Ishikawa (cell line): ENCODE data around the gene ELMO3.

Source experiments
- CREB1 ChIP-seq: IDR thresholded peaks from 2 replicates; pipeline ENCODE4 v1.6.1; 2012; ENCODE audit warnings: low read depth
- EGR1 ChIP-seq: IDR thresholded peaks from 2 replicates; pipeline ENCODE4 v1.6.1; 2012
- EP300 ChIP-seq: IDR thresholded peaks from 2 replicates; pipeline ENCODE4 v1.6.1; 2012; ENCODE audit warnings: borderline replicate concordance
- NFIC ChIP-seq: IDR thresholded peaks from 2 replicates; pipeline ENCODE4 v1.6.1; 2012
- RAD21 ChIP-seq: IDR thresholded peaks from 2 replicates; pipeline ENCODE4 v1.6.1; 2012; ENCODE audit warnings: low read depth
- REST ChIP-seq: IDR thresholded peaks from 2 replicates; pipeline ENCODE4 v1.6.1; 2012; ENCODE audit warnings: low read depth, mild to moderate bottlenecking
- TAF1 ChIP-seq: IDR thresholded peaks from 2 replicates; pipeline ENCODE4 v1.6.1; 2012; ENCODE audit warnings: low read depth, mild to moderate bottlenecking
- USF1 ChIP-seq: IDR thresholded peaks from 2 replicates; pipeline ENCODE4 v1.6.1; 2012
- YY1 ChIP-seq: IDR thresholded peaks from 2 replicates; pipeline ENCODE4 v1.6.1; 2012; ENCODE audit warnings: low read depth

- TF ChIP-seq YY1 (no peak), USF1 (no peak), TAF1 (no peak), RAD21 (no peak), EP300 (peak; percentile 6; the same call in 1 of the 2 replicates), NFIC (no peak), CREB1 (no peak), EGR1 (no peak), REST (no peak)
Observed at GRCh38 chr16:67162506-67163163, 36.3 kb upstream of the ELMO3 start.
